AML-193 (cell line): ENCODE measurements around the gene ERLEC1.
"Not testable (repeated sequence)": the region's sequence is repeated elsewhere in the genome, so short reads cannot be mapped to it uniquely, and the experiment has no call there.

Source experiments
- DNase-seq, 2 experiments: peaks; one replicate each; lab custom pipeline; 2025; lab: John Stamatoyannopoulos, UW

ERLEC1 gene, protein sequence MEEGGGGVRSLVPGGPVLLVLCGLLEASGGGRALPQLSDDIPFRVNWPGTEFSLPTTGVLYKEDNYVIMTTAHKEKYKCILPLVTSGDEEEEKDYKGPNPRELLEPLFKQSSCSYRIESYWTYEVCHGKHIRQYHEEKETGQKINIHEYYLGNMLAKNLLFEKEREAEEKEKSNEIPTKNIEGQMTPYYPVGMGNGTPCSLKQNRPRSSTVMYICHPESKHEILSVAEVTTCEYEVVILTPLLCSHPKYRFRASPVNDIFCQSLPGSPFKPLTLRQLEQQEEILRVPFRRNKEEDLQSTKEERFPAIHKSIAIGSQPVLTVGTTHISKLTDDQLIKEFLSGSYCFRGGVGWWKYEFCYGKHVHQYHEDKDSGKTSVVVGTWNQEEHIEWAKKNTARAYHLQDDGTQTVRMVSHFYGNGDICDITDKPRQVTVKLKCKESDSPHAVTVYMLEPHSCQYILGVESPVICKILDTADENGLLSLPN

DNA sequence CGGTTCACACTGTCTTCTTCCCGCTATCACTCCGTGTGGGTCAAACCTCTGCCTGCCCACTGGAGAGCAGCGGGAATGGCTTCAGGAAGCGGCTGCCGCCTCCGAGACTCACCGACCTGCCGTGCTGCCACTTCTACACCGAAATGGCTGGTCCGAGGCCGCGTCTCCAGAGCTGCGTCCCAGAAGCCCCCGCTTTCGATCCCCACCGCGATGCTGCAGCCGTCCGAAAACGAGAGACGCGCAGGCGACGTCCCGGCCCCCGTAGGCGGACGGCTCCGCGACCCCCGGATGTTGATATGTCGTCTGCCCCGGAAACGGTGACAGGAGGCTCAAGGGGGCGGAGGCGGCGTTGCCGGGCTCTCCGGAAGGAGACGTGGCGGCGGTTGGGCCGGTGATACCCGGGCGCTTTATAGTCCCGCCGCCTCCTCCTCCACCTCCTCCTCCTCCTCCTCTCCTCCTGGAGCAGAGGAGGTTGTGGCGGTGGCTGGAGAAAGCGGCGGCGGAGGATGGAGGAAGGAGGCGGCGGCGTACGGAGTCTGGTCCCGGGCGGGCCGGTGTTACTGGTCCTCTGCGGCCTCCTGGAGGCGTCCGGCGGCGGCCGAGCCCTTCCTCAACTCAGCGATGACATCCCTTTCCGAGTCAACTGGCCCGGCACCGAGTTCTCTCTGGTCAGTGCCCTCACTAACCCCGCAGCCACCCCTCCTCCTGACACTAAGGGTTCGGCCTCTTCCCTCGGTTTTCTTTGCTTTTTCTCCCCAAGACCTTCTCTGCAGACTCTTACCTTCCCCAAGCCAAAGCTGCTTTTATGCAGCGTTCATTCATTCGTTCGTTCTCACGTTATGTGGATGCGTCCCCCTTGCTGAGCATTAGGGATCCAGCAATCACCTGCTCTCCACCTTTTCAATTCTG lies at the start of gene ERLEC1, which contains the start of gene ASB3:
TSS of gene ERLEC1 (plus strand) at position 340 of the 909 bp plus-strand sequence. CDS start at position 507, 167 bp downstream.
TSS of gene ASB3 (minus strand) at position 249 of the 909 bp plus-strand sequence. CDS start 21,381 bp downstream, outside the sequence.
- DNase-seq, result peak; percentile 64 to 67

DNA sequence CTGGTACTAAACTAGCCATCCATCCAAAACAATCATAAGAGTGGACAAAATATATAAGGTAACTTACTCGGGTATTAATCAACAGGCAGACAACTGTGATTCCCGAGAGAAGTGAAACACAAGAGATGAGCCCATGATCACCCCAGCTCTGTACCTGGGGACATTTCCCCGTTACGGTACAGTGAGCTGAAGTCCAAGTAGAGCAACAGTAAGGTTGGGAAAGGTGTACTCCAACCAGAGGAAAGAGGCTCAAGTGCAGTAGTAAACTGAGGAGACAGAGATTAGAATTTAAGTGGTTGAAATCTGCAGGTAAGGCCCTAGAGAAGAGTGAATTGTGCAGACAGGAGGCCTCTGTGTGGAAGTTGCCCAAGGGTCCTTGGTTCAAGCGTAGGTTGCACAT lies 49.8 kb upstream of the ERLEC1 start:
- DNase-seq, result no peak

DNA sequence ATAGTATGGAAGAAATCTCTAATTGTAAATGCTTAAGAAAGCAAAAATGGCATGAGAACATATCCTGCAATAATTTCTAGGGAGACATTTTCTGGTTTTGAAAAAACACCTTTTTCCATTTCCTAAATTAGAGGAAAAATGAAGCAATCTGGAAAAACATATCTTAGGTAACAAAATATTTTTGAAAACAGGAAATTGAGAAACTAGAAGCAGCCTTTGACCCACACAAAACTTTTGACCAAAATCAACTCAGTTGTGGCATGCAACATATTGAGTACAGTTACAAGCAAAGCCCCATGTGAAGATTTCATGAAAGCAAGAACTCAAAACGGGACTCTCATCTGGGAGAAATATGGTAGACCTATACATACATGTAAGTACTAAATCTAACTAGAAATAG lies 47.8 kb upstream of the ERLEC1 start:
- peak in 1 of 2 experiments; percentile 15 for DNase-seq

GRCh38 chr2:53740170-53740569 lies 46.7 kb upstream of the ERLEC1 start:
- peak; percentile 10 to 56 for DNase-seq

DNA sequence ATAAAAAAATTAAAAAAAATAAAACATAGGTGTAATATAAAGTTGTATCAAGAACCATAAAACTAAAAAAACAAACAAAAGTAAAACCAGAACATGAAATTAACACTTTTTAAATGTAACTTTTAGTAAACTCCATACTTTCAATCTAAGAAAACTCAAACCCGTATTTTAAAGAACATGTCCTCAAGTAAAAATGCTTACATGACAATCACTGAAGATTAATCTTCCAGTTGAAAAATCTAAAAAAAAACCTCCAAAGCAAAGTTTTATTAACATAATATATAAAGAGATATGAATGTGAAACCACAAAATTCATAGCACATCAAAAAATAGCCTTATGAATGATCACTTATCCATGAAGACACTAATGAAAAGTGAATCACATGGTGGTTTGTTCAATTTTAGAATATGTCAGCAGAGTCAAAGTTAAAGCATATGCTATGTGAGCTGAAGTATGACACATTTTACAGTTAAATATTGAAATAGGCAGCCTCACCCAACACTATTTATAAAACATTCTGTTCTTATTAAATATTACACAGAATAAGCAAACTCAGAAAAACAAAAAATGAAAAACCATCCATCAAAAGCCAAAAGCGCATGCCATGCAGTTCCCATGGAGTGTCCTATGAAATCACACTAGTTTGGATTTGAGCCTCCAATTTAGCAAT lies 42.3 kb upstream of the ERLEC1 start:
- no peak for DNase-seq

- DNase-seq, result no peak
Observed at GRCh38 chr2:53750041-53750768, 36.6 kb upstream of the ERLEC1 start.

- DNase-seq, result no peak
Observed at GRCh38 chr2:53751728-53752127, 35.1 kb upstream of the ERLEC1 start.

- DNase-seq, result no peak
Observed at GRCh38 chr2:53752385-53752784, 34.5 kb upstream of the ERLEC1 start.

DNA sequence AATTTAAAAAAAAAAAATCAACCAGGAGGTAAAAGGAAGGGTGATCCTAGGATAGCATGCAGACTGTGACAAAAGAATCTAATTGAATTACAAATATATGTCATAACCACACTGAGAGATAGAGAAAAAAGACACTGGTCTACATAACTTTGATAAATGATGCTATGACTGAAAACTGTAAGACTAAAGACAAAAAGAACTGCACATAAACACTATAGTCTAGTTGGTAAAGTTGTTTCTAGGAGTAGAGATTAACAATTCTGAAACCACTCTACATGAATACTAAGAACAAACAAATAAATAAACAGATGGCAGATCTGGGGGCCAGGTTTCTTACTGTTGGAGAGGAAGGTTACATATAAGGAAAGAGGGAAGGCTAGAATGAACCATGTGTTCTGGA lies 33.8 kb upstream of the ERLEC1 start:
- no peak for DNase-seq

GRCh38 chr2:53755121-53755520 lies 31.7 kb upstream of the ERLEC1 start:
- DNase-seq, result no peak

GRCh38 chr2:53756644-53757043 lies 30.2 kb upstream of the ERLEC1 start:
- DNase-seq, result no peak

- not testable (repeated sequence) for DNase-seq
Observed at GRCh38 chr2:53757206-53757605, 29.6 kb upstream of the ERLEC1 start.

- no peak for DNase-seq
Observed at GRCh38 chr2:53765767-53766166, 21.1 kb upstream of the ERLEC1 start.

DNA sequence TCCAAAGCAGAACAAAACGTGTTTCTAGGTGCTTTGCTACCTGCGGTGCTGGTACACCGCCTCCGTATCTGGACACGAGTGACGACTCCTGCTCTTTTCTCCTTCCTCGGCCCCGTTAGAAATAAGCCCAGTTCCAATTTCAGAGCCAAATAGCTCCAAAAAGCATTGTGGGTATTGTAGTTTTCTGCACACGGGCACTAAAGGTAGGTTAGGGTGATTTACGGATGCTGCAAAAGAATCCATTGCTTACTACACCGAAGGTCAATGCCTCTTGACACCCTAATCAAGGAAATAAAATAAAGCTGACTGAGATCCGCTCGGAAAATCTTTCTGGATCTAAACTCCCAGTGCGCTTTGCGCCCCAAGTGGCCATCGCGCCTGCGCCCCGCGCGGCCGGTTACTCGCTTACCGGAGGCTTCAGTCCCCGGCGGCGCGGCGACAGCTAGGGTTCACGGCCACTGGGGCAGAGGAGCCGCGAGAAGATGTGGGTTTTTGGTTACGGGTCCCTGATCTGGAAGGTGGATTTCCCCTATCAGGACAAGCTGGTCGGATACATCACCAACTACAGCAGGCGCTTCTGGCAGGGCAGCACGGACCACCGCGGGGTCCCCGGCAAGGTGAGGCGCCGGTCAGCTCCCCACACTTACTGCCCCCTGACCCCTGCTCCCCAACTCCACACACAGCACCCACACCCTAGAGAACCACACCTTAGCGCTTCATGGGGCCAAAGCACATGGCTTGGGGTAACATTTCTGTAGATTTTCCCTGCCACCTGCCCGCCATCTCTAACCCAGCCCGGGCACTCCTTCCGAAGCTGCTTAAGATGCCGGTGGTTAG lies 19.2 kb upstream of the ERLEC1 start, which contains the start of gene CHAC2:
TSS of gene CHAC2 (plus strand) at position 400 of the 837 bp plus-strand sequence. CDS start at position 483, 83 bp downstream.
- DNase-seq, result peak; percentile 75 to 89

GRCh38 chr2:53768242-53768542 lies 18.7 kb upstream of the ERLEC1 start:
- peak in 1 of 2 experiments; percentile 18 for DNase-seq

- no peak for DNase-seq
Observed at GRCh38 chr2:53769318-53769945, 17.4 kb upstream of the ERLEC1 start.

GRCh38 chr2:53770264-53770663 lies 16.6 kb upstream of the ERLEC1 start:
- DNase-seq, result no peak

GRCh38 chr2:53777134-53777533 lies 9.7 kb upstream of the ERLEC1 start:
- DNase-seq, result no peak

- peak; percentile 27 to 28 for DNase-seq
Observed at GRCh38 chr2:53778536-53779162, 8.2 kb upstream of the ERLEC1 start.
